Heart left ventricle (tissue), 16 donors: ENCODE results near the gene GNAI2. TPM values are rescaled to one million over a fixed set of nuclear protein-coding genes. Genes with fewer than 3 reads are reported as not detected.
A peak's percentile ranks its signal among the peaks of the same experiment; 100 is the strongest.
"Not testable (repeated sequence)": the region's sequence is repeated elsewhere in the genome, so short reads cannot be mapped to it uniquely, and the experiment has no call there.

Experiments
- ATAC-seq, 4 donors: fragments of 200-7000 bp; cut with Tn5 transposase; one replicate each; pipeline ENCODE4 v1.9.1; 2020 to 2022; ENCODE audit warnings: moderate library complexity in 4 of 4, mild to moderate bottlenecking in 3 of 4, moderate number of reproducible peaks in 1 of 4
- DNase-seq, 5 donors: peaks; one replicate each; pipeline ENCODE4 v3.0.0-alpha.2; 2020
- H3K27ac ChIP-seq, 12 donors: fragments of 200-600 bp; sonication (generic) in 4 of 12; one replicate each; pipeline versions ENCODE4 v1.5.0 to v1.8.0; 2016 to 2022; ENCODE audit warnings: mild to moderate bottlenecking in 2 of 12
- H3K27me3 ChIP-seq, 9 donors: fragments of 200-600 bp; sonication (generic) in 2 of 9; one replicate each; pipeline versions ENCODE4 v1.5.1 to v1.8.0; 2016 to 2022; ENCODE audit warnings: mild to moderate bottlenecking in 3 of 9
- H3K36me3 ChIP-seq, 9 donors: fragments of 200-600 bp; sonication (generic) in 2 of 9; one replicate each; pipeline versions ENCODE4 v1.5.0 to v1.8.0; 2018 to 2022; ENCODE audit warnings: mild to moderate bottlenecking in 2 of 9
- H3K4me1 ChIP-seq, 12 donors: fragments of 200-600 bp; sonication (generic) in 4 of 12; one replicate each; pipeline versions ENCODE4 v1.5.0 to v1.8.0; 2016 to 2022; ENCODE audit warnings: mild to moderate bottlenecking in 3 of 12
- H3K4me3 ChIP-seq, 12 donors: fragments of 200-600 bp; sonication (generic) in 4 of 12; one replicate each; pipeline versions ENCODE4 v1.5.0 to v1.8.0; 2017 to 2022; ENCODE audit warnings: mild to moderate bottlenecking in 9 of 12, moderate library complexity in 4 of 12
- H3K9me3 ChIP-seq, 12 donors: fragments of 200-600 bp; sonication (generic) in 4 of 12; one replicate each; pipeline versions ENCODE4 v1.5.0 to v1.8.0; 2016 to 2022; ENCODE audit warnings: mild to moderate bottlenecking in 1 of 12
- POLR2A ChIP-seq, 2 donors: fragments of 450-650 bp; IDR thresholded peaks; one replicate each; pipeline ENCODE4 v1.6.1; 2017; ENCODE audit warnings: antibody characterized with exemption in 2 of 2, mild to moderate bottlenecking in 2 of 2, moderate library complexity in 2 of 2
- WGBS, 4 donors: extraction: QIAGEN DNeasy Blood & Tissue Kit in 2 of 4; methylation state at CpG; one replicate each; pipeline versions ENCODE4 v1.1.5 to v1.1.7; 2013 to 2018; 5-methylcytosine and 5-hydroxymethylcytosine counted together
- intact Hi-C, 10 donors: fragments of 100-400 bp; cut with DNase I; formaldehyde crosslinking; loops; one replicate each; pipeline versions ENCODE4 v1.11.1 to v1.14.2; 2022
- polyA plus RNA-seq, 2 donors: library from polyadenylated mRNA; stranded (reverse); fragments of 200-250 nt; gene quantifications; one replicate each; pipeline ENCODE4 v1.2.3, GENCODE V29; 2013
- total RNA-seq, 9 donors: library from RNA; depleted of rRNA in 2 of 9; stranded (reverse); fragments of >200 nt in 2 of 9; fragmentation: NEBNext Ultra II Directional in 3 of 9; extraction: Animal tissue kit (Norgen Biotek cat#: 25700) in 3 of 9; gene quantifications; one replicate each; pipeline versions ENCODE4 v1.1.0 to v1.2.4, GENCODE V29; 2016 to 2023
- TF ChIP-seq, protein P1 (sequence below), 12 donors: fragments of 200-600 bp; sonication (generic) in 4 of 12; IDR thresholded peaks; one replicate each; pipeline versions ENCODE4 v1.5.0 to v1.8.0; 2018 to 2022; ENCODE audit warnings: antibody characterized with exemption in 12 of 12, mild to moderate bottlenecking in 5 of 12
- donor health status: ischemic (EF 13 %, LVEDD 7.1; RV severe dilation, severe dysfunction).
- donor health status: healthy with polysubstance abuse.
- donor health status: DM: no; HTN: yes; CAD: no.
- donor health status: DM: no; HTN: no; CAD: no.
- donor health status: ischemic (EF 25% LVEDD 6.9; RV normal size, moderate dysfunction).
- donor health status: ischemic (EF 25% LVEDD 5.7; RV mildly dilated, moderate dysfunction).
- donor health status: healthy.
- donor health status: DM: yes; HTN: yes; CAD: no.
- donor health status: ischemic (EF 35%, LVEDD 5.7; RV mildly dilated, moderate dysfunction).
- donor health status: nonischemic (EF 11% LVEDD 7.7; RV severe dilation, severe dysfunction).
- donor health status: DM: yes; HTN: yes; CAD: no.
- donor health status: PGD.
- donor health status: ischemic (EF 29% LVEDD 5.4; RV normal size, mild dysfunction).
- donor health status: nonischemic (EF 23%, LVEDD 6.1; RV moderate dilation, normal function).

GNAI2 gene
- total and polyA plus RNA-seq, 11 donors: 93.2 to 365 (median 140) TPM

DNA sequence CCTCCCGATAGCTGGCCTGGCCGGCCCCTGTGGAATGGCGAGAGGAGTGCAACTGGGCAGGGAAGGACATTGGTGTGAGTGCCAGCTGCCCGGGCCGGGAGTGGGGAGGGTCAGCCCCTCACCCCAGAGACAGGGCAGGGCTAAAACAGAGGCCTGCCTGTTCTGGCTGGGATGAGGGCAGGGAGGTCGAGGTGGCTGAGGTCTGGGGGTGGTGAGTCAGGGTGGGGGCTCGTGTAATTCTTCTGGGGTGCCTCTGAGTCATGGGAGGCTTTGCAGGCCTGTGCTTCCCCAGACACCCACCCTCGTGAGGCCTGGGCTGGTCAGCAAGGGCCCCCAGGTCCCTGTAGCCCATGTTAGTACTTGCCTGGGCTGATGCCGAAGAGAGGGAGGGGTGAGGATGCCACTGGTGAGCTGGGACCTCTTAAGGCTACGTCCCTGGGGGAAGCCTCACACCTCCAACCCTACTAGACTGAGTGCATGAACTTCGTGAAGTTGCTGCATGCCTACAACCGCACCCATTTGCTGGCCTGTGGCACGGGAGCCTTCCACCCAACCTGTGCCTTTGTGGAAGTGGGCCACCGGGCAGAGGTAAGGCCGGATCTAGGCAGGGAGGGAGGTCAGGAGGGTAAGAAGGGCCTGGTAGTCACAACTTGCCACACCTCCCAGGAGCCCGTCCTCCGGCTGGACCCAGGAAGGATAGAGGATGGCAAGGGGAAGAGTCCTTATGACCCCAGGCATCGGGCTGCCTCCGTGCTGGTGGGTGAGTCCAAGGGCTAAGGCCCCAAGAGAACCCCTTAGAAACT is 34.6 kb downstream of the GNAI2 start:
- WGBS, 4 donors: 75 to 90% (median 87%) methylated on average over 17 to 19 of the region's 19 CpGs
- DNase-seq (peak in 1 of 5 donors; percentile 26), ATAC-seq (no peak)
- Histone ChIP-seq H3K36me3 (no peaks in the 10 kb centered on the region), H3K27ac (peak overlapping the region in 2 of 12 donors; percentile 95 to 100), H3K4me1 (peaks cover 0 to 65% (median 41%) of the 10 kb centered on the region in 12 donors), H3K4me3 (peak overlapping the region in 3 of 12 donors; percentile 1 to 71 (median 59)), H3K9me3 (no peaks in the 10 kb centered on the region), H3K27me3 (peaks cover 0 to 35% (median 6%) of the 10 kb centered on the region in 9 donors)
- TF ChIP-seq, protein P1, sequence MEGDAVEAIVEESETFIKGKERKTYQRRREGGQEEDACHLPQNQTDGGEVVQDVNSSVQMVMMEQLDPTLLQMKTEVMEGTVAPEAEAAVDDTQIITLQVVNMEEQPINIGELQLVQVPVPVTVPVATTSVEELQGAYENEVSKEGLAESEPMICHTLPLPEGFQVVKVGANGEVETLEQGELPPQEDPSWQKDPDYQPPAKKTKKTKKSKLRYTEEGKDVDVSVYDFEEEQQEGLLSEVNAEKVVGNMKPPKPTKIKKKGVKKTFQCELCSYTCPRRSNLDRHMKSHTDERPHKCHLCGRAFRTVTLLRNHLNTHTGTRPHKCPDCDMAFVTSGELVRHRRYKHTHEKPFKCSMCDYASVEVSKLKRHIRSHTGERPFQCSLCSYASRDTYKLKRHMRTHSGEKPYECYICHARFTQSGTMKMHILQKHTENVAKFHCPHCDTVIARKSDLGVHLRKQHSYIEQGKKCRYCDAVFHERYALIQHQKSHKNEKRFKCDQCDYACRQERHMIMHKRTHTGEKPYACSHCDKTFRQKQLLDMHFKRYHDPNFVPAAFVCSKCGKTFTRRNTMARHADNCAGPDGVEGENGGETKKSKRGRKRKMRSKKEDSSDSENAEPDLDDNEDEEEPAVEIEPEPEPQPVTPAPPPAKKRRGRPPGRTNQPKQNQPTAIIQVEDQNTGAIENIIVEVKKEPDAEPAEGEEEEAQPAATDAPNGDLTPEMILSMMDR (IDR thresholded peaks at IDR 0.05): no peak
- no peak for TF ChIP-seq POLR2A (IDR thresholded peaks at IDR 0.05)
- intact Hi-C loops: loop anchor here (2.0 to 10.0 kb wide), 6 partner anchors 42 to 148 kb away; partner anchors contain the start of genes HYAL2 (in 2 of the 10) and TUSC2 (in 2 of the 10)

DNA sequence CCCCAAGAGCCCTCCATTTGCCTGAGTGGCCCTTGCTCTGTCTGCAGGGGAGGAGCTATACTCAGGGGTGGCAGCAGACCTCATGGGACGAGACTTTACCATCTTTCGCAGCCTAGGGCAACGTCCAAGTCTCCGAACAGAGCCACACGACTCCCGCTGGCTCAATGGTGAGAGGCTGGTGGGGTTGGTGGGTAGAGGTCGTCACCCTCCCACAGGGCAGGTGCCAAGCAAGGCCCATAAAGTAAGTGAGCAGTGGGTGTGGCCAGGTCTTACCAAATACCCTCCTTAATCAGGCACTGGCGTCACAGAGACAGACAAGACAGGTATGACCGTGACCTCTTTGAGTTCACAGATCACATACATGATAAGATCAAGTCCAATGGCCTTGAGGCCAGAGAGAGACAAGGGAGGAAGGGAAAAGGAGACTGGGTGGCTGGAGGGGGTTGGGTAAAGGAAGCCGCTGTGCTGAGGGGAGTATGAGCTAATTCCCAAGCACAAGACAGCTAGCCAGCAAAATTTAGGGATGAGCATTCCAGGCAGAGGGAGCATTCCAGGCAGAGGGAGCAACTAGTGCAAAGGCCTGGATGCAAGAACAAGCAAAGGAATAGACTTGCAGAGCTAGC is 35.4 kb downstream of the GNAI2 start:
- no peaks in the 10 kb centered on the region for H3K9me3 ChIP-seq
- 84 to 86% (median 86%) methylated on average over 10 of the region's 10 CpGs for WGBS, 4 donors
- H3K4me3 ChIP-seq: no peak overlapping the region
- DNase-seq (peak in 1 of 5 donors; percentile 24), ATAC-seq (no peak)
- H3K36me3 ChIP-seq: no peaks in the 10 kb centered on the region
- intact Hi-C loops: loop anchor here (2.0 to 10.0 kb wide), 6 partner anchors 43 to 149 kb away; partner anchors contain the start of genes HYAL2 (in 2 of the 10) and TUSC2 (in 2 of the 10)
- TF ChIP-seq POLR2A (IDR thresholded peaks at IDR 0.05): no peak
- TF ChIP-seq, protein P1 (IDR thresholded peaks at IDR 0.05): no peak
- H3K27ac ChIP-seq: peak overlapping the region in 1 of 12 donors; percentile 100
- peaks cover 0 to 43% (median 6%) of the 10 kb centered on the region in 9 donors for H3K27me3 ChIP-seq
- peaks cover 0 to 58% (median 33%) of the 10 kb centered on the region in 12 donors for H3K4me1 ChIP-seq

DNA sequence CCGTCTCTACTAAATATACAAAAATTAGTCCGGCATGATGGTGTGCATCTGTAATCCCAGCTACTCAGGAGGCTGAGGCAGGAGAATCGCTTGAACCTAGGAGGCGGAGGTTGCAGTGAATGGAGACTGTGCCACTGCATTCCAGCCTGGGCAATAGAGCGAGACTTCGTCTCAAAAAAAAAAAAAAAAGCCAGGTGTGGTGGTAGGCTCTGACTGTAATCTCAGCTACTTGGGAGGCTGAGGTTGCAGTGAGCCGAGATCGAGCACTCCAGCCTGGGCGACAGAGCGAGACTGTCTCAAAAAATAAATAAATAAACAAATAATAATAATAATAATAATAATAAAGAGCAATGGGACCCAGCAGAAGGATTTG is 36.5 kb downstream of the GNAI2 start:
- DNase-seq, H3K9me3 ChIP-seq, H3K36me3 ChIP-seq, ATAC-seq: not testable (repeated sequence)
- Histone ChIP-seq H3K27ac (peak overlapping the region in 1 of 12 donors; percentile 51), H3K4me1 (peaks cover 0 to 51% (median 27%) of the 10 kb centered on the region in 12 donors), H3K4me3 (peak overlapping the region in 2 of 12 donors; percentile 48 to 50), H3K27me3 (peaks cover 0 to 40% (median 6%) of the 10 kb centered on the region in 9 donors)
- intact Hi-C loops: loop anchor here in 9 of 10 donors (2.0 to 10.0 kb wide), 8 partner anchors 42 to 150 kb away; partner anchors contain the start of genes HYAL2 (in 2 of the 9) and TUSC2 (in 2 of the 9)
- 66 to 75% (median 72%) methylated on average over 10 of the region's 10 CpGs for WGBS, 4 donors

DNA sequence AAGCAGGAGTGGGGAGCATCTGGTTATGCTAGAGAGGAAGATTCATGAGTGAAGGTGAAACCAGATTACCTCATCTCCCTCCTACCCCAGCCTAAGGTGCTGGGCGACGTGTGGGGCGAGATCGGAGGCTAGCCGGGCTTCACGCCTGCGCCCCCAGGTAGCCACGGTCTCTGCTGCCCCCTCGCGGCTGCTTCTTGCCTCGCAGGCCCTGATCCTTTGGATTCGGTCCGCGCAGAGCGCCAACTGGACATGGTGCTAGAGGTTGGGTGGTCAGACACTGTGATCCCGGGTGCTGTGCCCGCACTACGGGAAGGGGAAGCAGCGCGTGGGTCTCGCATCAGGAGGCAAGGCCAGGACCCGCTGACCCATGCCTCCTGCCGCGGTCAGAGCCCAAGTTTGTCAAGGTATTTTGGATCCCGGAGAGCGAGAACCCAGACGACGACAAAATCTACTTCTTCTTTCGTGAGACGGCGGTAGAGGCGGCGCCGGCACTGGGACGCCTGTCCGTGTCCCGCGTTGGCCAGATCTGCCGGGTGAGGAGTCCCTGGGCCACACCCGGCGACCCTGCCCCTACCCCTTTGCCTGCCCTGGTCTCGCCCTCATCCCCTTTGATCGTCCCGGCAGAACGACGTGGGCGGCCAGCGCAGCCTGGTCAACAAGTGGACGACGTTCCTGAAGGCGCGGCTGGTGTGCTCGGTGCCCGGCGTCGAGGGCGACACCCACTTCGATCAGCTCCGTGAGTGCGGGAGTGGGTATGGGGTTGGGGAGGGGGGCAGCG is 37.1 kb downstream of the GNAI2 start:
- Histone ChIP-seq H3K27me3 (peaks cover 0 to 38% (median 6%) of the 10 kb centered on the region in 9 donors), H3K27ac (peak overlapping the region in 6 of 12 donors; percentile 9 to 51 (median 30)), H3K4me1 (peaks cover 0 to 47% (median 26%) of the 10 kb centered on the region in 12 donors), H3K9me3 (no peaks in the 10 kb centered on the region), H3K4me3 (peak overlapping the region in 11 of 12 donors; percentile 19 to 54 (median 39)), H3K36me3 (no peaks in the 10 kb centered on the region)
- TF ChIP-seq, protein P1 (IDR thresholded peaks at IDR 0.05): peak; percentile 96 to 99 (median 98)
- TF ChIP-seq POLR2A (IDR thresholded peaks at IDR 0.05): no peak
- DNase-seq: peak; percentile 83 to 94 (median 86)
- intact Hi-C loops: loop anchor here (1.0 to 10.0 kb wide), 12 partner anchors 13 to 151 kb away; partner anchors contain the start of genes HYAL2 (in 2 of the 10) and TUSC2 (in 2 of the 10)
- WGBS, 4 donors: 2 to 10% (median 8%) methylated on average over 30 to 61 of the region's 61 CpGs
- ATAC-seq: peak; percentile 39 to 77 (median 61)
